A673 (cell line): ENCODE data around the gene SP2.

Source experiments
- EZH2 ChIP-seq: fragments of 200-600 bp; sonication (generic); IDR thresholded peaks from 2 replicates; pipeline ENCODE4 v1.6.1; 2017; ENCODE audit warnings: borderline replicate concordance, low read depth, mild to moderate bottlenecking, mixed read lengths, antibody characterized with exemption, low read length; ENCODE audit not compliant: poor library complexity, severe bottlenecking
- TF ChIP-seq, protein P1 (sequence below): fragments of 300-800, 200-600 bp; sonication (generic); conservative IDR thresholded peaks from 2 replicates; pipeline ENCODE4 v1.5.1; 2017; ENCODE audit warnings: low read depth, mild to moderate bottlenecking, antibody characterized with exemption, low read length, moderate library complexity, mixed read lengths

DNA sequence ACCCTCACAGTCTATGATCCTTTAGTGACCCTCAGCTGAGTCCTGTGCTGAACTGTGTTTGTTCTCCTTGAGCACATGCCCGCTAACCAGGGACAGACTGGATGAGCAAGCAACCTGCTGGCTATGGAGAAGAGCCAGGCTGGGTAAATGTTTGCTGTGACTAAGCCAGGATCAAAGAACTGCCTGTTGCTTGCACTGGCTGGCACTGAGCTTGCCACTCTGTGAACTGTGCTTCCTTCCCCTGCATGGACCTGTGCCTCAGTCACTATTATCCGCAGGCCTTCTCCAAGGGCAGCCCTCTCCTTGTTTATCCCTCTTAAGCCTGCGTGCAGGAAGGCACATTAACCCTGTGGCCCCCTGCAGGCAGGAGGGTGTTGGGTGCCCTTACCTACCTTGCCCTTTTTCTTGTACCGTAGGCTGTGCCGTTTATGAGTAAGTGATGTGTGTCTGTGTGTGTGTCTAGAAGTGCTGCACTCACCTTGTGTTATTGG, 52.7 kb downstream of the SP2 start:
- TF ChIP-seq, protein P1, sequence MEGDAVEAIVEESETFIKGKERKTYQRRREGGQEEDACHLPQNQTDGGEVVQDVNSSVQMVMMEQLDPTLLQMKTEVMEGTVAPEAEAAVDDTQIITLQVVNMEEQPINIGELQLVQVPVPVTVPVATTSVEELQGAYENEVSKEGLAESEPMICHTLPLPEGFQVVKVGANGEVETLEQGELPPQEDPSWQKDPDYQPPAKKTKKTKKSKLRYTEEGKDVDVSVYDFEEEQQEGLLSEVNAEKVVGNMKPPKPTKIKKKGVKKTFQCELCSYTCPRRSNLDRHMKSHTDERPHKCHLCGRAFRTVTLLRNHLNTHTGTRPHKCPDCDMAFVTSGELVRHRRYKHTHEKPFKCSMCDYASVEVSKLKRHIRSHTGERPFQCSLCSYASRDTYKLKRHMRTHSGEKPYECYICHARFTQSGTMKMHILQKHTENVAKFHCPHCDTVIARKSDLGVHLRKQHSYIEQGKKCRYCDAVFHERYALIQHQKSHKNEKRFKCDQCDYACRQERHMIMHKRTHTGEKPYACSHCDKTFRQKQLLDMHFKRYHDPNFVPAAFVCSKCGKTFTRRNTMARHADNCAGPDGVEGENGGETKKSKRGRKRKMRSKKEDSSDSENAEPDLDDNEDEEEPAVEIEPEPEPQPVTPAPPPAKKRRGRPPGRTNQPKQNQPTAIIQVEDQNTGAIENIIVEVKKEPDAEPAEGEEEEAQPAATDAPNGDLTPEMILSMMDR = no peak
- TF ChIP-seq EZH2 = no peak
